Measurements from ENCODE around the gene EIF2AK3. TPM values are rescaled to one million over a fixed set of nuclear protein-coding genes. Genes with fewer than 3 reads are reported as not detected.
A peak's percentile ranks its signal among the peaks of the same experiment; 100 is the strongest.

EIF2AK3 gene
- total RNA-seq, 1 donor = 31.5 TPM

- DNase-seq (ENCODE audit: low read depth) = no peak
- TF ChIP-seq CTCF (IDR thresholded peaks at IDR 0.05; ENCODE audit: insufficient read depth, low read length) = no peak
- no peak overlapping the region for H3K4me3 ChIP-seq (ENCODE audit: low read depth, low read length)
These were observed 12.6 kb downstream of the EIF2AK3 start for GRCh38 chr2:88614497-88615157.

- no peak overlapping the region for H3K4me3 ChIP-seq (ENCODE audit: low read depth, low read length)
- TF ChIP-seq CTCF (IDR thresholded peaks at IDR 0.05; ENCODE audit: insufficient read depth, low read length) = no peak
- no peak for DNase-seq (ENCODE audit: low read depth)
These were observed 13.3 kb downstream of the EIF2AK3 start for GRCh38 chr2:88613921-88614320.

GRCh38 chr2:88608184-88608583, 19.1 kb downstream of the EIF2AK3 start:
- no peak for TF ChIP-seq CTCF (IDR thresholded peaks at IDR 0.05; ENCODE audit: insufficient read depth, low read length)
- DNase-seq (ENCODE audit: low read depth) = no peak
- H3K4me3 ChIP-seq (ENCODE audit: low read depth, low read length) = no peak overlapping the region

- no peak for TF ChIP-seq CTCF (IDR thresholded peaks at IDR 0.05; ENCODE audit: insufficient read depth, low read length)
- no peak for DNase-seq (ENCODE audit: low read depth)
- no peak overlapping the region for H3K4me3 ChIP-seq (ENCODE audit: low read depth, low read length)
These were observed 19.8 kb downstream of the EIF2AK3 start for GRCh38 chr2:88607416-88607815.

- no peak for DNase-seq (ENCODE audit: low read depth)
- TF ChIP-seq CTCF (IDR thresholded peaks at IDR 0.05; ENCODE audit: insufficient read depth, low read length) = no peak
- no peak overlapping the region for H3K4me3 ChIP-seq (ENCODE audit: low read depth, low read length)
These were observed 20.8 kb downstream of the EIF2AK3 start for GRCh38 chr2:88606371-88607030.

- peak overlapping the region; percentile 7 for H3K4me3 ChIP-seq (ENCODE audit: low read depth, low read length)
- TF ChIP-seq CTCF (IDR thresholded peaks at IDR 0.05; ENCODE audit: insufficient read depth, low read length) = no peak
These were observed 24.1 kb downstream of the EIF2AK3 start for GRCh38 chr2:88603146-88603545.

More at GRCh38 chr2:88603146-88603545, 24.1 kb downstream of the EIF2AK3 start:
- peak; percentile 66 for DNase-seq (ENCODE audit: low read depth)
